ENCODE data around the gene TXNIP.

Gene TXNIP

DNA sequence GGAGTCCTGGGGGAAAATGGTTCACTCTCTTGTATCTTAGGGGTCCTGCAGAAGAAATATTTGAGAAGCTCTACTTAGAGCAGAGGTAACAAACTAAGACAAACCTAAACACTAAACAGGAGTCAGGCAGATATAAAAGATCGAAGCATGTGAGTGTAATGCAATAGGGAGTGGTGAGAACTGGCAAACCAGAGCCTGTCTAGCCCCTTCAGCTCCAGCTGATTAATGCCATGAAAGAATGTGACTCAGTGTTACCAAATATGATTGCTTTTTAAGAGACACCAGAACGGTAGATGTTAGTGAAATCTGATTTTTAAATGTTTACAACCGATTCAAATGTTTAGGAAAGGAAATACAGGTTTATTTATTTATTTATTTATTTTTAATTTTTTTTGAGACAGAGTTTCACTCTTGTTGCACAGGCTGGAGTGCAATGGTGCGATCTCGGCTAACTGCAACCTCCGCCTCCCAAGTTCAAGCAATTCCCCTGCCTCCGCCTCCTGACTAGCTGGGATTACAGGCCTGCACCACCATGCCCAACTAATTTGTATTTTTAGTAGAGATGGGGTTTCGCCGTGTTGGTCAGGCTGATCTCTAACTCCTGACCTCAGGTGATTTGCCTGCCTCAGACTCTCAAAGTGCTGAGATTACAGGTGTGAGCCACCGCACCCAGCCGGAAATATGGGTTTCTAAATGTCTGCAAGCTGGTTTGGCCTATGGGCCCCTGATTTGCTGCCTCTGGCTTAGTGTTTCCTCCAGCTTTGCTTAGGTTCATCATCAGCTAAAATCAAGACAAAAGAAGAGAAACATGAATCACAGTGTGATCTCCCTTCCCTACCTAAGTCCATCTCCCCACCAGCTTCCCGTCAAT lies 12.2 kb downstream of the TXNIP start:
- DNase-seq, result no peak

DNA sequence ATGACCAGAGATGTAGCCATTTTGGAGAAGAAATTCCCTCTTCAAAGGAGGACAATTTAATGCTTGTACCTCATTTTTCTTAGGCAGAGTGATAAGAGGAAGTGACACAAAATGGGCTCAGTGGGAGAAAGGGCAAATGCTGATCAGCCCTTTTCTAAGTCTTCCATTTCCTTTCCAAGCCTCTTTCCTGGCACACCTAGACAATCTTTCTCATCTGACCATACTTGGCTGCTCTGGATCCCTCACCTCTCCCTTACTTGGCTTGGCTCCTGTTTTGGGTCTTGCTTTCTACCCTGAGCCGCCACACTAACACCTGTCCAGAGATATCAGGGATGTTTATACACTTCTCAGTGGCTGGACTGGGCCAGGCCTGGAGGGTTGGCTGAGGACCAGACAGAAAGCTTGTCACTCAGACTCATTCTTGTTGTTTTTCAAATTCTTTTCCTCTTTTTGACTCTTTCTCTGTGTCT lies 13.1 kb downstream of the TXNIP start:
- DNase-seq, result no peak

DNA sequence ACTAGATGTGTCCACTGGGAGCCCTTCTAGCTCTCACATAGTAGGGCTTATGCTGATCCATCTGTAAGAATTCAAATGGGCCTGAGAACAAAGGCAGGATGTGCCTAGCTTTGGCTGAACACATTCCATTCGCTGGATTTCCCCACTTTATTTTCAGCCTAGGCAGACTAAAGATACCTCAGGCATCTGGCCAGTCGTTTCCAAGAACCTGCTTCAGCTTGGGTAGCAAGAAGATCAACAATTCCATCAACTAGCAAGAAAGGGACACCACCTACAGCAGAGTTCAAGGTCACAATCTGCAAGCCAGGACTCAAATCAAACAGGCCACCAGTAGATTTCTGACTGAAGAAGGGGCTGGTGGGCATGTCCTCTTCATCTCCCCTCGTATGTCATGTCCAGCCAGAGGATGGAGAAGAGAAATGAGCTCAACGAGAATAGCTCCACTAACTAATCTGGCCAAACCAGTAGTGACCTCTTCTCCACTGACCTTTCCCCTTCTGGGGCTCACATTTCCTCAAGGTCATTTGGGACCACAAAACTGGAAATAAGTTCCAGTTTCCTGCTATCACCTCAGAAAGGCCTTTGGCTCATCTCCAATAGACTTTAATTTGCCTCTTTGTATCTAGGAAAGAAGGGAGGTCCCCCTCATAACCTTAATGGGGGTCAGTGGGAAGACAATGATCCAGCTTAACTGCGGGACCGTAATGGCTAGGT lies 14.2 kb downstream of the TXNIP start:
- no peak for DNase-seq

DNA sequence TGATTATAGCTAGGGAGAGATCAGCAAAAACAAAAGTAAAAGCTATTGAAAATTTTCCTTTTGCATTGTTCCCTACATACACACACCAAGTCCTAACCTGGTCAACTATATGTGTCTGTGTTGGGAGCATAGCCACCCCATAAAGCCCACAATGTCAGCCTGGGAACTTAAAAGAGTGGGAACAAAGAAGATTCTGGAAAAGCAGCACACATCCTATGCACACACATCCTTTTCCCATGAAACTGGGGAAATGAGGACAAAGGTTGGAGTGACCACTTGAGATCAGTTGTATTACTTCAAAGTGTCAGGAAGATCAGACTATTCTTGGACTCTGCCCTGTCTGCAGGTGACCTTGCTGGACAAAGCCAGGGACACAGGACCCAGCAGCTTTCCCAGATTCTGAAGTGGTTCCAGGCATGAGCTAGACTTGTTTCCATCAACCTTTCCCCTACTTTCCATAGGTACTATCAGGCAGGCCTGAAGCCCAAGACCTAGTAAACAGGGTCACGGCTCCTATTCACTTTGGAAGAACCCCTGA lies 15.9 kb downstream of the TXNIP start:
- DNase-seq, result no peak

DNA sequence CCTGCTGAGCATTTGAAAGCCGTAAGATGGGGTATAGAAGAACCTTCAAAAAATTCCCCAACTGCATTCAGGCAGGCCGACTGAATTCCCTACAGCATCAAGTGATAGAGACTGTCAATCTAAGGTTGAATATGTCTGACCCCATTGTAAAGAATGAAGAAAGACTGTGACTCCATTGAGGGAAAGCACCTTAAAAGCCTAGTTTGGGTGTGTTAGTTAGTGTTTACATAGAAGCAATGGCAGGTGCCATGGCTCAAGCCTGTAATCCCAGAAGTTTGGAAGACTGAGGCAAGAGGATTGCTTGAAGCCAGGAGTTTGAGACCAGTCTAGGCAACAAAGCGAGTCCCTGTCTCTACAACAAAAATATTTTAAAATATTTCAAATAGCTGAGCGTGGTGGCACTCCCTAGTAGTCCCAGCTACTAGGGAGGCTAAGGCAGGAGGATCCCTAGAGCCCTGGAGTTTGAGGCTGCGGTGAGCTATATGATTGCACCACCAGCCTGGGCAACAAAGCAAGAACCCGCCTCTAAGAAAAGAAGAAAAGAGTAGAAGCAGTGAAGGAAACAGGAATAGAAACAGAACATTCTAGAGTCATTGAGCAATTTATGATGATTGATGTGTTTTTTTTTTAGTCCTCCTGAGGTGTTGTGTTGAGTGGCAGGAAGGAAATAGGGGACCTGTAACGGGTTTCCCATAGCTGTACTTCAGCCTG lies 16.5 kb downstream of the TXNIP start:
- DNase-seq, result no peak

DNA sequence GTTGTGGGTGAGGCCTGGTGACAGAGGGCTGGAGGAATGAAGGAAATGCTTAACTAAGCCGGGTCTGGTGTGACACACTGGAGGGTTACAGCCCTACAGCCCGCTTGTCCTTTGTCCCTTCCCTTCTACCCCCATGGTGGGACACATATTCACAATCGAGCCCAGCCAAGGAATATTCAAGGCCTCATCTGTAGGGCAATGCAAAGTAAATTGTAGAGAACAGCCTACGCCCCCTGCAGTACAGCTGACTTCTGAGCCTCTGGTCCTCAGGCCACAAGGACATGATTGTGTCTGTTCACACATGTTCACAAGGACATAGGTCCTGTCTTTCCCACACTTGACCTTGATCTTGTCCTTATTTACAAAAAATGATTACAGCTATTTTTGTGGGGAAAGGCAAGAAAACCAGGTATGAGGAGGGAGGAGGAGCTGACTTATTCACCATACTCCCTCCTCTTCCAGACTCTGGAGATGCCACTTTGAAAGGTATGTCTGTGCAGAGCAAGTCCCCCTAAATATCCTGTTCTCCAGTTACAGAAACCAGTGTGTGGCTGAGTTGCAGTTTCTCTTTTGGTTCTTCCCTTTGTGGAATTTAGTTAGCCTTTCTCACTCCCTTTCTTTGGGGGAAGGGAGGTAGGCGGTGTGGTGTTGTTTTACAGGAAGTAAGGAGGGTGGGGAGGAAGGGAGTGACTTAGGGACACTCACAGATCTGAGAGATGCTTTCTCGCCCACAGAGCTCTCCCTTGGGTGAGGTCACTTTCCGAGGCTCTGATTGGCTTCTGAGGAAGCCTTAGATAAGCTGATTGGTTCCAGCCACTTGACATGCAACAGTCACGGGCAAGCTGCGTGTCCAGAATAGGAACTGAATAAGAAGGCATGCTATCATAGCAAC lies 17.3 kb downstream of the TXNIP start:
- DNase-seq, result peak; percentile 92

DNA sequence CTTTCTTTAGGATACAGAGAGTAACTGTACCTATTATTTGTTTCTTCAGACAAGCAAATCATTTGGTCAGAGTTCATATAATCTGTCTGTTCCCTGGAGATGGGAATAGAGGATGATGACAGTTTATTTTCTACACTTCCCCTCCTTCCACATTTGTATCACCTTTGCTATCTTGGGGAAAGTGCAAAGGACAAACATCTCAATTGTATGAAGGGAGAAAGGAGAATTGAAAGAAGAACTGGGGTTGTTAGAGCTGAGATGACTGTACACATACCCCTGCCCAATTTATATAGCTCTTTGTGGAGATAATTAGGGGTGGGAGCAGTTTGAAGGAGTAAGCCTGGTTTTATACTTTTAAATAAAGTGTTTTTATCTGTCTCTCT lies 17.9 kb downstream of the TXNIP start:
- DNase-seq, result no peak

DNA sequence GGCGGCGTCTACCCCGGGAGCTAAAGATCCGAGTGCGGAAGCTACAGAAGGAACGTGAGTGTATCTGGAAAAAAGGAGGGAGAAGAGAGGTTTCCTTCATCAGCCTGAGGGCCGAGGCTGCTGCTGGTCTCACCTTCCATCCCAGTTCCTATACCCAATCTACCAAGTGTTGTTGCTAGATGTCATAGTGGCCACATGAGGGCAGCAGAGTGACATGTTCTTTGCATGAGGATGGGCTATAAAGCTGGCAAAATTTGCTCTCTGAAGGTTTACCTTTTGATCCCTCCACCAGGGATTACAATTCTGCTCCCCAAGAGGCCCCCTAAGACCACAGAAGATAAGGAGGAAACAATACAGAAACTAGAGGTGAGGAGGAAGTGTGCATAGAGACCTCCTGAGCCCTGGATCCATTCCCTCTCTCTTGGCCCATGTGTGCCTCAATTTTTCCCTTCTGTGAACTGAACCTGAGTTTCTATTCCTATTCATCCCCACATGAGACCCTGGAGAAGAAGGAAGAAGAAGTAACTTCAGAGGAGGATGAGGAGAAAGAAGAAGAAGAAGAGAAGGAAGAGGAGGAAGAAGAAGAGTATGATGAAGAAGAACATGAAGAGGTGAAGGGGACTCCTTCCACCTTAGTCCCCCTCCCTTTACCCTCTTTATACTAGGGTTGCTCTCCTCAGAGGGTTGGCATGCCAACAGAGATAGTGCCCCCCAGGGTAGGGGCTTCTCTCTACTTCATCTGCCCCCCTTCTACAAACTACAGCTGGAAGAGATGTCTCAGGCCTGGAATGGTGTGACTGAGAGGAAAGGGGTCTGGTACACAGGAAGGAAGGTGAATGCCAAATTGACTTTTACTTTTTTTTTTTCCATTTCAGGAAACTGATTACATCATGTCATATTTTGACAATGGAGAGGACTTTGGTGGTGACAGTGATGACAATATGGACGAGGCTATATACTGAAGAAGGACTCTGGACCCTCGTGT lies 18.6 kb downstream of the TXNIP start:
- peak; percentile 70 for DNase-seq

DNA sequence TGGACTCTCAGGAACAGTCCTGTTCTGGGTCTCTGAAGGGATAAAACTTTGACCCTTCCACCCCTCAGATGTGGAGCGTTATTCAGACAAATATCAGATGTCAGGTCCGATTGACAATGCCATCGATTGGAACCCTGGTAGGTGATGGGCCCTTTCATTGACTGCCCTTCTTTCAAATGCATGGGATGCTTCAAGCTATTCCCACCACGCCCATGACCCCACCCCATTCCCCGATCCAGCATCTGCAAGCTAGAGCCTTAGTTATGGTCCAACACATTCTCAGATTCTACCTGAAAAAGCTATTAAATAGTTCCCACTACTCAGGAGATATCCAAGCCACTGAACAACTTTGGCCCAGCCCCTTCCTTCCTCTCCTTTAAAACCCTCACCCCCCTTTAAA lies 19.4 kb downstream of the TXNIP start:
- DNase-seq, result no peak

DNA sequence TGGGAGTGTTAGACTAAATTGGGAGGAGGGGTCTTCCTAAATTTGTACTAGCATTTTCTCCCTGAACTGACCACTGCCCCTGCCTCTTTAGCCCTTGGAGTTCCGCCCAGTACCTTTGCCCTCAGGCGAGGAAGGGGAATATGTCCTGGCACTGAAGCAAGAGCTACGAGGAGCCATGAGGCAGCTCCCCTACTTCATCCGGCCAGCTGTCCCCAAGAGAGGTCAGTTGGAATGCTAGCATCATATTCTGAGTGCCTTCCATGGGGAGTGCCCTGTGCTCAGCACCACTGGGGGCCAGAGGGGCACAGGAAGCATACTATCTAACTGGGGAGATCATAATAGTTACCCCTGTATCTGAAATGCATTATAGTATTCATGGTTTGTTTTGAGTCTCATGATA lies 21.2 kb downstream of the TXNIP start:
- DNase-seq, result no peak

DNA sequence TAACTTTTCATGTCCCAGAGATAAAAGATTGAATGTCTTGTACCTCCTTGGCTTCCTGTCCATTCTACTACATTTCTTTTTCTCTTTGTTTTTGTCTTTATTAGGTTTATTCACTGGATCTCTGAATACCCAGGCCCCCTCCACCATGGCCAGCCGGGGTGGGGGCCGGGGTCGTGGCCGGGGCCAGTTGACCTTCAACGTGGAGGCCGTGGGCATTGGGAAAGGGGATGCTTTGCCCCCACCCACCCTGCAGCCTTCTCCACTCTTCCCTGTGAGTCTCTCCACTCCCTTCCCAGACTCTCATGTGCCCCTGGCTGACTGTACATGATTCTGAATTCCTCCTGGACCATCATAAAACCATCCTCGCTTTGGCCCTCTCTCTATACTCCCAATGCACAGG lies 21.7 kb downstream of the TXNIP start:
- DNase-seq, result no peak

DNA sequence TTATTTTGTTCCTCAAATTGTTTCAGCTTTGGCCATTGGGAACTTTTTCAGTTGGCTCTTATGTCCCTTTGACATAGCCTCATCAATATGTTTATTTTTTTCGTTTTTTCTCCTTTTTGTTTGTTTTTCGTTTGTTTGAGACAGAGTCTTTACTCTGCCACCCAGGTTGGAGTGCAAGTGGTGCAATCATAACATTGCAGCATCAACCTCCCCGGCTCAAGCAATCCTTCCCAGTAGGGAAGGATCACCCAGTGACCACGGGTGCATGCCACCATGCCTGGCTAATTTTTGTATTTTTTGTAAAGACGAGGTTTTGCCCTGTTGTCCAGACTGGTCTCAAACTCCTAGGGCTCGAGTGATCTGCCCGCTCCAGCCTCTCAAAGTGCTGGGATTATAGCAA lies 23.8 kb downstream of the TXNIP start:
- no peak for DNase-seq

DNA sequence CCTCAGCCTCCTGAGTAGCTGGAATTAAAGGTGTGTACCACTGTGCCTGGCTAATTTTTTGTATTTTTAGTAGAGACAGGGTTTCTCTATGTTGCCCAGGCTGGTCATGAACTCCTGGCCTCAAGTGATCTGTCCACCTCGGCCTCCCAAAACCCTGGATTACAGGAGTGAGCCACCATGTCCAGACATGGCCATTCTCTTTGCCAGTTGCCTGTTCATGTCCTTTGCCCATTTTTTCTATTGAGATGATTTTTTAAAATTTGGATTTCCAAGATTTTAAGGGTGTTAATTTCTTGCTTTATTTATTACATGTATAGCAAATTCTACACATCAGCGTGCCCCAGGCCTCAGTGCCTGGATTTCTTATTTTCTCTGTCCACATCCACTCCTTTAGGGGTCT lies 29.1 kb downstream of the TXNIP start:
- no peak for DNase-seq

DNA sequence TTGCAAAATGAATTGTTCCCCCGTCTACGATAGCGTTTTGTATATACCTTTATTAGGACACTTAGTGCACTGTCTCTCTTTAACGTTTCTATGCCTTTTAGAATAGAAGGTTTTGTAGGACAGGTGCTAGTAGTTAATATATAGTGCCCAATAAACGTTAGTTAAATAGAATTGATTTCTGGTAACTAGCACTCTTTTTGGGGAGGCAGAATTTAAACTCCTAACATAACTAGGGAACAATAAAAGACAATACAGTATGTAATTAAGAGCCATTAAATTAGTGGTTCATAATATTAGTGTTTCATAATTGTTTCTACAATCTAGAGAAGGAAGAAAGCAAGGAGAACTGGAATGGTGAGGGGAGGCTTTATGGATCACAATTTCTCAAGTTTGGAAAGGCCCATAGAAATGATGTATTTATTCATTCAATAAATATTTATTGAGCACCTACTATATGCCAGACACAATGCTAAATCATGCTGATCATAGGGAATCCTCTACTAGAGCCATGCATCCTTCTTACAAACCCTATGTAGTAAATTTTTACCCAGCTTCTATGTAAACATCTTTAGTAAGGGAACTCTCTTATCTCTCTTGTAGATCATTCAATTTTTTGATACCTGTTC lies 31.1 kb downstream of the TXNIP start:
- DNase-seq, result no peak

DNA sequence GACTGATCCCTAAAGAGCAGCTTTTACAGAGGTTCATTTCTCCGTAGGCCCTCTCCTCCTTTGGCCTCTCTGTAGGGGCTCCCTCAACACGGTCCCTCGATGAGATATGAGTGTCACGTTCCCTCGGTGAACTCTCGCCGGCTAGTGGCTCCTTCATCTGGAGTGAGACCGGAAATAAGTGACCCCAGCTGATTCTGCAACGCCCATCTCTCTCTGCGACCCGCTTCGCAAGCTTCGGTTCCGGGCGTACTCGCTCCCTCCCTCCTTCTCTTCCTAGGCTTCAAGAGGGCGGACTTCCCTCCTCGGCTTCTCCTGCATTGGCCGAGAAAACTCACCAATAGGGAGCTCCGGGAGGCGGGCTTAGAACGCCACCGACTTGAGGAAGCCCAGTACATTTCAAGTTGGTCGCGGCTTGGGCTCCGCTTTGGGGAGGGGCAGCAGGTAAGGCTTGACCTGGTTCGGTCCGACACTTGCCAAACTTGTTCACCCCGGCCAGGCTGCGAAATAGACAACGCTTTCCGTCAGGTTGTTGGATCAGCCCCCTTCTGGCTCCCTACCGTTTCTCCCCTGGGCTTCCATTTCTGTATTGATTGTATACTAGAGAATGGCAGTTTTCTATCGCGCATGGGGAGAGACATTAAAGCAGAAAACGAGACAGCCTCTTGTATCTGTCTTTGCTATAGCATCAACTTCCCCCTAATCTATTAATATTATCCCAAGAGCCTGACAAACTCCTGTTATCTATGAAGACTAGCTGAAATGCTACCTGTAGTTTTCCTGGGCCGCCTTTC lies 31.9 kb downstream of the TXNIP start, which contains the start of the genes ANKRD34A and POLR3GL:
Gene ANKRD34A (minus strand): TSS at position 248 of the 791 bp plus-strand sequence. CDS start 2,816 bp downstream, outside the sequence.
Gene POLR3GL (plus strand): TSS at position 363 of the 791 bp plus-strand sequence. CDS start 10,176 bp downstream, outside the sequence.
- DNase-seq, result peak; percentile 87

DNA sequence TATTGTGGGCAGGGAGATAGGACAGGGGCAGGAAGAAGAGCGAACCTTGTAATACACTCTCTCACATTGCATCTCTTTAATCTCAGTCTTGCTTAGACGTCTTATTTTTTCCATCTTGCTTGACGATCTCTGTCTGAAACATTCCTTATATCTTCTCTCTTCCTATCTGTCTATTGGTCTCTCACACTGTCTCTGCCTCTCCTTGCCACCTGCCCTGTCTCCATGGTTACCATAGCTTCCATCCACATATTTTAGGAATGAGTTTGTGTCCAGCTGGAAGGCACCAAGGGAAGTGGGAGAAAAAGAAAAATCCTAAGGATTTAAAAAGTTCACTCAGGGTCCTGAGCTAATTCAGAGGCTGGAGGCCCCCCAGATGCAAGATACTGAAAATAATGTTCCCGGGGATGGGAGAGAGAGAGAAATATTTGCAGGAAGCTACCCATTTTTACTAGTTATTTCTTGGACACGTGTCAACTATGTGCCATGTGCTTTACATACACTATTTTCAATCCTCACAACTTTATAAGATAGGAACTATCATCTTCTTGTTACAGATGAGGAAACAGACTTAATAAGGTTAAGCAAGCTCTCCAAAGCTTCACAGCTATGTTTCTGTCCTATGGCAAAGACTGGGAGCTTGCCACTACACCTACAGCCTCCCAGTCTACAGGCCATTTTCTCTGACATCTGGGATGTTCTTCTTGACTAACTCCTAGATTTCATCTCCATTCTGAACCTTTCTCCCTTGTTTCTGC lies 32.9 kb downstream of the TXNIP start:
- DNase-seq, result no peak

DNA sequence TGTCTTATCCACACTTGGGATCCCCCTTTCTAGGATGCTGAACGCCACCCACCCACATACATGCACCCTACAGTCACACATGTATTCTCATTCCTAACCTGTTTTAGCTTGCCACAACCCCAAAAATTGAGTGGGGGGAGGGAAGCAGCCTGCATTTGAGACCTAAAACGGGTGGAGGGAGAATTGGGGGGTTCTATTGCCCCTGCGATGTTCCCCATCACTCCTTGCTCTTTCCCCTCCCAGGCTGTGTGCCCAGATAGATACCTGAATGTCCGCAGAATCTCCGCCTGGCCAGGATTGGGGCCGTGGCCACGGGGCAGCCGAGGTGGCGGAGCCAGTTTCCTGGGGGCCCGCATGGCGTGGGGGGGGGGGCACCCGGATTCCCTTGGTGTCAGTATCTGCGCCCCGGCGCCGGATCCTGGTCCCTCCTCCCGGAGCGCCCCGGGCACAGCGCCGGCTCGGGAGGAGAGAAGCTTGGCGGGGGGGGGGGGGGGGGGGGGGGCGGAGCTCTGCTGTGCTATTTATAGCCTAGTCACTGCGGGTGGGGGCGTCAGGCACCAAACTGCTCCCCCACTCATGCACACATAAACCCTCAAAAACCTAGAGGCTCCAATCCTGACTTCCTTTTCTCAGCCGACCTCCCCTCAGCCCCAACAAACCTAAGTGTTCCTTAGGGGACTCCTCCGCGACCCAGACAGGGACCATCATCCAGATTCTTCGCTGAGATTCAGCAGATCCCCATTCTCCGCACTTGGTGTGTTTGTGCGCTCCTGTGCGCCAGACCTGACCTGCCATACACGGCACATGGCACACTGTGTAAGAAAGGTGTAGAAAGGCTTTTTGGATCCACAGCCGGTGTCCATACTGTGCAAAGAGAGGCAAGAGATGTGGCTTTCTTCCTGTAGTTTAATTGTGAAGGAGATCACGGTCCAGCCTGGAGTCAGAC lies 33.9 kb downstream of the TXNIP start:
- no peak for DNase-seq
